Heart right ventricle (tissue), 16 donors: Measurements from ENCODE around the gene ZMPSTE24. TPM values are rescaled to one million over a fixed set of nuclear protein-coding genes. Genes with fewer than 3 reads are reported as not detected.

Source experiments
- ATAC-seq, 8 donors: fragments of 200-7000 bp; cut with Tn5 transposase; one replicate each; pipeline ENCODE4 v1.9.1; 2020; ENCODE audit warnings: mild to moderate bottlenecking in 8 of 8, moderate library complexity in 8 of 8, moderate number of reproducible peaks in 1 of 8
- DNase-seq, 2 donors: peaks; one replicate each; pipeline ENCODE4 v3.0.0-alpha.2; 2020
- H3K27ac ChIP-seq, 10 donors: fragments of 200-600 bp; sonication (generic) in 2 of 10; one replicate each; pipeline versions ENCODE4 v1.5.0 to v1.8.0; 2020 to 2022; ENCODE audit warnings: mild to moderate bottlenecking in 3 of 10
- H3K27me3 ChIP-seq, 7 donors: fragments of 200-600 bp; one replicate each; pipeline ENCODE4 v1.8.0; 2021 to 2022; ENCODE audit warnings: mild to moderate bottlenecking in 2 of 7
- H3K36me3 ChIP-seq, 9 donors: fragments of 200-600 bp; sonication (generic) in 1 of 9; one replicate each; pipeline versions ENCODE4 v1.5.0 to v1.8.0; 2020 to 2022; ENCODE audit warnings: mild to moderate bottlenecking in 2 of 9
- H3K4me1 ChIP-seq, 9 donors: fragments of 200-600 bp; sonication (generic) in 1 of 9; one replicate each; pipeline versions ENCODE4 v1.5.0 to v1.8.0; 2020 to 2022; ENCODE audit warnings: mild to moderate bottlenecking in 4 of 9
- H3K4me3 ChIP-seq, 10 donors: fragments of 200-600 bp; sonication (generic) in 2 of 10; one replicate each; pipeline versions ENCODE4 v1.5.0 to v1.8.0; 2020 to 2022; ENCODE audit warnings: mild to moderate bottlenecking in 7 of 10, moderate library complexity in 2 of 10
- H3K9me3 ChIP-seq, 11 donors: fragments of 200-600 bp in 10 of 11; sonication (generic) in 2 of 11; one replicate each; pipeline versions ENCODE4 v1.5.0 to v1.8.0; 2013 to 2022; ENCODE audit warnings: mild to moderate bottlenecking in 2 of 11, control low read depth in 1 of 11, moderate library complexity in 1 of 11
- WGBS, 2 donors: extraction: QIAGEN DNeasy Blood & Tissue Kit; methylation state at CpG; one replicate each; pipeline ENCODE4 v1.1.7; 2013; ENCODE audit warnings: inconsistent platforms in 1 of 2; 5-methylcytosine and 5-hydroxymethylcytosine counted together
- intact Hi-C, 10 donors: fragments of 100-400 bp; cut with DNase I; formaldehyde crosslinking; loops; one replicate each; pipeline versions ENCODE4 v1.11.1 to v1.14.2; 2022
- polyA plus RNA-seq, 2 donors: library from polyadenylated mRNA; stranded (reverse); fragments of 200-250 nt; gene quantifications; one replicate each; pipeline ENCODE4 v1.2.3, GENCODE V29; 2013
- total RNA-seq, 10 donors: library from RNA; stranded (reverse); fragmentation: NEBNext Ultra II Directional in 3 of 10; extraction: Animal tissue kit (Norgen Biotek cat#: 25700) in 3 of 10; gene quantifications; one replicate each; pipeline versions ENCODE4 v1.2.1 to v1.2.4, GENCODE V29; 2021 to 2023
- TF ChIP-seq, protein P1 (sequence below), 9 donors: fragments of 200-600 bp; sonication (generic) in 2 of 9; IDR thresholded peaks; one replicate each; pipeline versions ENCODE4 v1.5.0 to v1.8.0; 2021 to 2022; ENCODE audit warnings: antibody characterized with exemption in 9 of 9, mild to moderate bottlenecking in 5 of 9, moderate library complexity in 1 of 9
- donor health status: Arrhythmogenic right ventricular cardiomyopathy.
- donor health status: ischemic (EF 13 %, LVEDD 7.1; RV severe dilation, severe dysfunction).
- donor health status: healthy with polysubstance abuse.
- donor health status: DM: no; HTN: yes; CAD: no.
- donor health status: DM: no; HTN: no; CAD: no.
- donor health status: ischemic (EF 25% LVEDD 6.9; RV normal size, moderate dysfunction).
- donor health status: ischemic (EF 25% LVEDD 5.7; RV mildly dilated, moderate dysfunction).
- donor health status: healthy.
- donor health status: DM: yes; HTN: yes; CAD: no.
- donor health status: Ischemic cardiomyopathy.
- donor health status: ischemic (EF 35%, LVEDD 5.7; RV mildly dilated, moderate dysfunction).
- donor health status: nonischemic (EF 11% LVEDD 7.7; RV severe dilation, severe dysfunction).
- donor health status: DM: yes; HTN: yes; CAD: no.
- donor health status: PGD.
- donor health status: ischemic (EF 29% LVEDD 5.4; RV normal size, mild dysfunction).
- donor health status: nonischemic (EF 23%, LVEDD 6.1; RV moderate dilation, normal function).

The ZMPSTE24 gene
- total and polyA plus RNA-seq, 12 donors: 19.9 to 47.5 (median 27.5) TPM

DNA sequence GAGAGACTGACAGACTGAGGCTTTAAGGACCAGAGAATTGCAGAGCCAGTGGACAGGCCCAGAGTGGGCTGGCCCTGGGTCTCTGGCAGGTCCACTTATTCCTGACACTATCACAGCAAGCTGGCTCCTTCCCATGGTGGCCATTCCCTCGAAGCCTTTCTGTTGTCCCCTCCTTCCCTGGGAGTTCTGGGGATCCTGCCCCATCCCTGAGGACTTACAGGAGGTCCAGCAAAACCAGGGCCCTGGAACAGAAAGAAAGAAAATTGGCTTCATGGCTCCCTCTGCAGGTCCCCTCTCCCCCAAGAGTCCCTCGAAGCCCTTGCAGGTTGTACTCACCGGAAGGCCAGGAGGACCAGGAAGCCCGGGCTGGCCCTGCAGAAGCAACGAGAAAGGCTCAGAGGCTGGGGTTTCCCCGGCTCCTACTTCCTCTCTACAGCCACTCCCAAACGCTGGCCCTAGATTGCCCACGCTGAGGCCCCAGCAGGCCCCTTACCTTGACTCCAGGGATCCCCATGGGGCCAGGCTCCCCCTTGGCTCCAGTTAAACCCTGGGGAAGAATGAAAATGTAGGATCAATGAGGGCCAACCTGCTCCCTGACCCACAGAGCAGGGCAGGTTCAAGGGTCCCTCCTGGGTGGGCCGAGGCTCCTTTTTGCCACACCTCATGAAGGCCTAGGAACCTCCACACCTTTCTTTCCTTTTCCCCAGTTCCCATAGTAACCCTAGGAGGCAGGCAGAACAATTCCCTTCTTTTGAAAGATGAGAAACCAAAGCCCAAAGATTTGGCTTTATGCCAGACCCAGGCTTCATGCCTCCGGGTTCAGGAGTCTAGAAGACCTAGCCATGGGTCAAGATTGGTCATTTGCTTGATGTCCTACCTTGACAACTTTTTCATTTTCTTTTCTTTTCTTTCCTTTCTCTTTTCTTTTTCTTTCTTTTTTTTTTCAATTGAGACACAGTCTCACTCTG, 54.5 kb downstream of the ZMPSTE24 start:
- TF ChIP-seq, protein P1, sequence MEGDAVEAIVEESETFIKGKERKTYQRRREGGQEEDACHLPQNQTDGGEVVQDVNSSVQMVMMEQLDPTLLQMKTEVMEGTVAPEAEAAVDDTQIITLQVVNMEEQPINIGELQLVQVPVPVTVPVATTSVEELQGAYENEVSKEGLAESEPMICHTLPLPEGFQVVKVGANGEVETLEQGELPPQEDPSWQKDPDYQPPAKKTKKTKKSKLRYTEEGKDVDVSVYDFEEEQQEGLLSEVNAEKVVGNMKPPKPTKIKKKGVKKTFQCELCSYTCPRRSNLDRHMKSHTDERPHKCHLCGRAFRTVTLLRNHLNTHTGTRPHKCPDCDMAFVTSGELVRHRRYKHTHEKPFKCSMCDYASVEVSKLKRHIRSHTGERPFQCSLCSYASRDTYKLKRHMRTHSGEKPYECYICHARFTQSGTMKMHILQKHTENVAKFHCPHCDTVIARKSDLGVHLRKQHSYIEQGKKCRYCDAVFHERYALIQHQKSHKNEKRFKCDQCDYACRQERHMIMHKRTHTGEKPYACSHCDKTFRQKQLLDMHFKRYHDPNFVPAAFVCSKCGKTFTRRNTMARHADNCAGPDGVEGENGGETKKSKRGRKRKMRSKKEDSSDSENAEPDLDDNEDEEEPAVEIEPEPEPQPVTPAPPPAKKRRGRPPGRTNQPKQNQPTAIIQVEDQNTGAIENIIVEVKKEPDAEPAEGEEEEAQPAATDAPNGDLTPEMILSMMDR (IDR thresholded peaks at IDR 0.05): no peak
- intact Hi-C loops: loop anchor here in 1 of 10 donors (5.0 kb wide), 1 partner anchor 150 kb away; the partner anchor contains the start of gene RLF
- 65 to 74% methylated on average over 10 of the region's 10 CpGs for WGBS, 2 donors

DNA sequence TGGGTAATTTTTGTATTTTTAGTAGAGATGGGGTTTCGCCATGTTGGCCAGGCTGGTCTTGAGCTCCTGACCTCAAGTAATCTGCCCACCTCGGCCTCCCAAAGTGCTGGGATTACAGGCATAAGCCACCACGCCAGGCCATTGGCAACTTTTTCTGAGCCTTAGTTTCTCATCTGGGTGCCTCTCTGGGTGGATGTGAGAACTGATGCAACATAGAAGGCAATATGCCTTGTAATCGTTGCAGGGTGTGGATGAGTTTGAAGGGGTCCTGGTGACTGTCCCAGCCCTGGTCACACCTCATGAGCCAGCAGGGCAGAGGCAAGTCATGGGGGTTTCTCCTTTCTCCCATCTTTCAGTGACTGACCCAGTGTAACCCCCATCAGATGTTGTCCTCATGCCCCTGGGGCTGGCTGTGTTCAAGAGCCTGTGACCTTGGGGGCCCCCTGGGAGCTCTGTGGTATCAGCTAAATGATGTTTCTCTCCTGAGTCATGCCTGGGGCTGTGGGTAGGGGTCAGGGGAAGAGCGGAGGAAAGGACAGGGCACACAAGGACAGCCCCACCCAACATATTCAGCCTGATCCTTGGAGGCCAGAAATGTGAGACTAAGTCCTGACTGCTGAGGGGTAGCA, 55.4 kb downstream of the ZMPSTE24 start:
- H3K4me3 ChIP-seq: no peak overlapping the region
- H3K36me3 ChIP-seq: no peaks in the 10 kb centered on the region
- intact Hi-C loops: loop anchor here in 1 of 10 donors (5.0 kb wide), 1 partner anchor 151 kb away; the partner anchor contains the start of gene RLF
- no peak for DNase-seq
- H3K9me3 ChIP-seq: no peaks in the 10 kb centered on the region
- WGBS, 2 donors: 92 to 94% methylated on average over 5 of the region's 5 CpGs
- H3K27ac ChIP-seq: no peak overlapping the region
- H3K4me1 ChIP-seq: peaks cover 8 to 39% (median 25%) of the 10 kb centered on the region in 9 donors
- ATAC-seq: no peak
- TF ChIP-seq, protein P1 (IDR thresholded peaks at IDR 0.05): no peak
- H3K27me3 ChIP-seq: peaks cover 7 to 42% (median 31%) of the 10 kb centered on the region in 7 donors

More for the DNA sequence above, 54.5 kb downstream of the ZMPSTE24 start:
- H3K4me3 ChIP-seq: no peak overlapping the region
- ATAC-seq (no peak), DNase-seq (no peak)
- no peaks in the 10 kb centered on the region for H3K9me3 ChIP-seq
- H3K27me3 ChIP-seq: peaks cover 7 to 34% (median 21%) of the 10 kb centered on the region in 7 donors
- peak overlapping the region in 1 of 10 donors; percentile 20 for H3K27ac ChIP-seq
- peaks cover 8 to 39% (median 28%) of the 10 kb centered on the region in 9 donors for H3K4me1 ChIP-seq
- no peaks in the 10 kb centered on the region for H3K36me3 ChIP-seq

DNA sequence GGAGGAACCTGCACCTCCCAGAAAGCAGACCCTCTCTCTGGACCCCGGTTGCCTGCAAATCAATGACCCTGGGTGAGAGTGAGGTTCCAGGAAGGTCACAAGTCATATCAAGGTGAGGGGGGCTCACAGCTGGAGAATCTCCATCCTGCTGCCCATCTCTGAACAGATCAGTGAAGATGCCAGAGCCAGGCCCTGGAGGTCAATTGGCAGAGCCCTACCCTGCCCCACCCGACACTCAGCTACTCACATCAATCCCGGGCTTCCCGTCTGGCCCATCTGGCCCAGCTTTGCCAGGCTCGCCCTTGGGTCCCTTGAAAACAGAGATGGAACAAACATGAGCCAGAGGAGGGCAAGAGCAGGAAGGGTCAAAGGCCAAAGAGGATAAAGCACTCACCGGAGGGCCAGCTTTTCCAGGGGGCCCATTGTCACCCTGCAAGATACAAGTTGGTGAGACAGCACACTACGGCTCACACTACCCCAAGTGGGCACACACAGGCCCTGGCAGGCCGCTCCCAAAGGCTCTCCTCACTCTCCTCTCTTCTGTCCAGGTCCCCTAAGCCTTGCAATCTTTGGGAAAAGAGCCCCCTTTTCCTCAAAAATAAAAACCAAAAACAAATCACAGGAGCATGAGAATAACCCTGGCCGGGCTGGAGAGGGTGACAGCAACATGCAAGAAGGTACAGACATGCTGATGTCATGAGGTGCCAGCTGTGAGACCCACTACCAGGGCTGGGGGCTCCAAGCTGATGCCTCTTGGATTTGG, 56.1 kb downstream of the ZMPSTE24 start:
- Histone ChIP-seq H3K36me3 (no peaks in the 10 kb centered on the region), H3K4me3 (no peak overlapping the region), H3K9me3 (no peaks in the 10 kb centered on the region), H3K4me1 (peaks cover 8 to 39% (median 24%) of the 10 kb centered on the region in 9 donors), H3K27ac (no peak overlapping the region), H3K27me3 (peaks cover 7 to 49% (median 36%) of the 10 kb centered on the region in 7 donors)
- TF ChIP-seq, protein P1 (IDR thresholded peaks at IDR 0.05): no peak
- no peak for ATAC-seq
- DNase-seq: no peak
- intact Hi-C loops: loop anchor here in 1 of 10 donors (5.0 kb wide), 1 partner anchor 152 kb away; the partner anchor contains the start of gene RLF
- WGBS, 2 donors: 89 to 90% methylated on average over 9 of the region's 9 CpGs
